Loucy (cell line): Measurements from ENCODE around the gene INTS13.
"Not testable (repeated sequence)": the region's sequence is repeated elsewhere in the genome, so short reads cannot be mapped to it uniquely, and the experiment has no call there.

Experiments
- H2AFZ ChIP-seq: fragments of 200-600 bp; sonication (generic); 2 replicates; pipeline ENCODE4 v1.6.0; 2016; ENCODE audit warnings: antibody characterized with exemption, mild to moderate bottlenecking, low read length, moderate library complexity
- H3F3A ChIP-seq: fragments of 200-600 bp; 2 replicates; pipeline ENCODE4 v1.6.0; 2016; ENCODE audit warnings: antibody characterized with exemption, low read depth, mild to moderate bottlenecking
- H3K27me3 ChIP-seq: fragments of 200-600 bp; sonication (generic); 2 replicates; pipeline ENCODE4 v1.6.1; 2014; ENCODE audit warnings: low read length, mild to moderate bottlenecking; ENCODE audit not compliant: insufficient read depth, poor library complexity, severe bottlenecking
- H3K36me3 ChIP-seq: fragments of 200-600 bp; sonication (generic); 2 replicates; pipeline ENCODE4 v1.6.1; 2016; ENCODE audit warnings: low read length; ENCODE audit not compliant: insufficient read depth
- H3K4me1 ChIP-seq: fragments of 200-600 bp; sonication (generic); 2 replicates; pipeline ENCODE4 v1.5.1; 2014; ENCODE audit warnings: low read length, mild to moderate bottlenecking; ENCODE audit not compliant: insufficient read depth, poor library complexity, severe bottlenecking
- H3K4me2 ChIP-seq: fragments of 200-600 bp; sonication (generic); 2 replicates; pipeline ENCODE4 v1.6.0; 2014; ENCODE audit warnings: antibody characterized with exemption, low read length, low read depth, mild to moderate bottlenecking; ENCODE audit not compliant: poor library complexity, severe bottlenecking
- H3K4me3 ChIP-seq: fragments of 200-600 bp; sonication (generic); 2 replicates; pipeline ENCODE4 v1.5.1; 2014; ENCODE audit warnings: low read length, mild to moderate bottlenecking, mixed read lengths; ENCODE audit not compliant: poor library complexity, severe bottlenecking
- H3K79me2 ChIP-seq: fragments of 200-600 bp; sonication (generic); 2 replicates; pipeline ENCODE4 v1.6.1; 2014; ENCODE audit warnings: low read length; ENCODE audit not compliant: insufficient read depth
- H3K9ac ChIP-seq: fragments of 200-600 bp; sonication (generic); 2 replicates; pipeline ENCODE4 v1.6.0; 2014; ENCODE audit warnings: mild to moderate bottlenecking, low read depth, low read length, moderate library complexity; ENCODE audit not compliant: poor library complexity, severe bottlenecking
- H3K9me2 ChIP-seq: fragments of 200-600 bp; sonication (generic); replicated peaks from 2 replicates; pipeline ENCODE4 v1.6.1; 2016; ENCODE audit warnings: low read depth, low read length, mixed read lengths
- H3K9me3 ChIP-seq: fragments of 200-600 bp; sonication (generic); 2 replicates; pipeline ENCODE4 v1.6.1; 2014; ENCODE audit warnings: mild to moderate bottlenecking, antibody characterized with exemption, low read length, low read depth; ENCODE audit not compliant: insufficient read depth
- H4K20me1 ChIP-seq: fragments of 200-600 bp; sonication (generic); 2 replicates; pipeline ENCODE4 v1.6.0; 2014; ENCODE audit warnings: antibody characterized with exemption, low read length, mild to moderate bottlenecking; ENCODE audit not compliant: insufficient read depth, poor library complexity, severe bottlenecking
- EZH2phosphoT487 ChIP-seq: fragments of 200-600 bp; IDR thresholded peaks from 2 replicates; pipeline ENCODE4 v1.6.1; 2018; ENCODE audit warnings: antibody characterized with exemption, mild to moderate bottlenecking, moderate library complexity, borderline replicate concordance
- TF ChIP-seq, protein P1 (sequence below): fragments of 200-600 bp; sonication (generic); conservative IDR thresholded peaks from 2 replicates; pipeline ENCODE4 v1.5.1; 2014; ENCODE audit warnings: mild to moderate bottlenecking, antibody characterized with exemption, low read length

INTS13 gene

DNA sequence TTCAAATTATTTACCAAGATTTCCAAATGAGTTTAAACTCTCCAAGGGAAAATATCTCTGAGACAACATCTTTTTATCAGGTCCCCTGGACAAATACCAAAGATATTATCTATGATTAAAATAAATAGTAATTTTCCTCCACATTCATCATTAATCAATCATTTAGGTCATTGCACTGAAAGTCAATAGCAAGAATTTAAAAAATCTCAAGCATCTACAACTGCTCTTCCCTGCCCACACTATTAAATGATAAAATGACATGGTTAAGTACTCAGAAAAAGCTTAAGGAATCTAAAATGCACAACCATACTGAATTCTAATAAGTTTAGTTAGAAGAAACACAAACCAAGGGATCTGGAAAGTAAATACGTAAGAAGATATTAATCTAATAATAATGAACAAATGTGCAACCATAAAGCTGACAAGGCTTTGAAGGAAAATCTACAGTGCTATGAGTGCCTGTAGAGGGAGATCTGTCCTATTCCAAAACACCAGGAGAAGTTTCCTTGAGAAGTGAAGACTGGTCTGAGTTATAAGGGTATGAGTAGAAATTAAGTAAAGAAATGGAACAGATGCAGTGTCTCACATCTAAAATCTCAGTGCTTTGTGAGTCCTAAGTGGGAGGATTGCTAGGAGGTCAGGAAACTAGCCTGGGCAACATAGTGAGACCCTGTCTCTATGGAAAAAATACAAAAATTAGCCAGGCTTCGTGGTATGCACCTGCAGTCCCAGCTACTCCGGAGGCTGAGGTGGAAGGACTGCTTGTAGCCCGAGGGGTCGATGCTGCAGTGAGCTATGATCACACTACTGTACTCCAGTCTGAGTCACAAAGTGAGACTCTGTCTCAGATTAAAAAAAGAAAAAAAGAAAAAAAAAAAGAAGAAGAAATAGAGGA, 19.2 kb downstream of the INTS13 start:
- Histone ChIP-seq H3K4me1 (no peaks in the 10 kb centered on the region), H3K4me3 (no peak overlapping the region), H3K79me2 (no peaks in the 10 kb centered on the region), H4K20me1 (no peaks in the 10 kb centered on the region), H3K27me3 (no peaks in the 10 kb centered on the region), H3K9me3 (no peaks in the 10 kb centered on the region), H3K9me2 (no peaks in the 10 kb centered on the region), H2AFZ (no peak overlapping the region), H3K36me3 (peaks cover 57% of the 10 kb centered on the region; the same call in 1 of the 2 replicates), H3F3A (peaks cover 3% of the 10 kb centered on the region; the same call in 1 of the 2 replicates), H3K4me2 (no peak overlapping the region), H3K9ac (no peak overlapping the region)
- TF ChIP-seq, protein P1, sequence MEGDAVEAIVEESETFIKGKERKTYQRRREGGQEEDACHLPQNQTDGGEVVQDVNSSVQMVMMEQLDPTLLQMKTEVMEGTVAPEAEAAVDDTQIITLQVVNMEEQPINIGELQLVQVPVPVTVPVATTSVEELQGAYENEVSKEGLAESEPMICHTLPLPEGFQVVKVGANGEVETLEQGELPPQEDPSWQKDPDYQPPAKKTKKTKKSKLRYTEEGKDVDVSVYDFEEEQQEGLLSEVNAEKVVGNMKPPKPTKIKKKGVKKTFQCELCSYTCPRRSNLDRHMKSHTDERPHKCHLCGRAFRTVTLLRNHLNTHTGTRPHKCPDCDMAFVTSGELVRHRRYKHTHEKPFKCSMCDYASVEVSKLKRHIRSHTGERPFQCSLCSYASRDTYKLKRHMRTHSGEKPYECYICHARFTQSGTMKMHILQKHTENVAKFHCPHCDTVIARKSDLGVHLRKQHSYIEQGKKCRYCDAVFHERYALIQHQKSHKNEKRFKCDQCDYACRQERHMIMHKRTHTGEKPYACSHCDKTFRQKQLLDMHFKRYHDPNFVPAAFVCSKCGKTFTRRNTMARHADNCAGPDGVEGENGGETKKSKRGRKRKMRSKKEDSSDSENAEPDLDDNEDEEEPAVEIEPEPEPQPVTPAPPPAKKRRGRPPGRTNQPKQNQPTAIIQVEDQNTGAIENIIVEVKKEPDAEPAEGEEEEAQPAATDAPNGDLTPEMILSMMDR, result no peak
- TF ChIP-seq EZH2phosphoT487, result no peak

DNA sequence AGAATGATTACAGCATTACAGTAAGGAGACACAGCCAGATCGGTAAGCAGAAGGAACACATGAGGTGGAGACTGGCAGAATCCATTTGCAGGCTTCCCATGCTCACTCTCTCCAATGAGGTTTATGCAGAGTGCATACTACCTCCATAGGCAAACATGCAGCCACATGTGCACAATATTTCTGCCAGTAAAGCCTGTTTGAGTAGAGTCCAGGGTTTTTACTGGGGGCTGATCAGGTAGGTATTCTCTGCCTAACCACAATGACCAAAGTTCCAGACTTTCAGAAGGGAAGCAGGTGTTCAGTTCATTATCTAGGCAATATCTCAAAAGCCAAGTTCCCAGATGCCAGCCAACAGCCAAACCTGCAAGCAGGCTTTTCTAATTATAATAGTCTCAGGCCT, 31.1 kb downstream of the INTS13 start:
- no peak for TF ChIP-seq EZH2phosphoT487
- TF ChIP-seq, protein P1, result no peak
- peaks cover 61% of the 10 kb centered on the region for H3K36me3 ChIP-seq
- H3K4me3 ChIP-seq, result peak overlapping the region; percentile 0
- H3K4me1 ChIP-seq, result peaks cover 21% of the 10 kb centered on the region
- peak overlapping the region; percentile 35 for H3K9ac ChIP-seq
- peaks cover 10% of the 10 kb centered on the region; the same call in 1 of the 2 replicates for H3F3A ChIP-seq
- H3K9me2 ChIP-seq, result no peaks in the 10 kb centered on the region
- no peaks in the 10 kb centered on the region for H3K79me2 ChIP-seq
- H4K20me1 ChIP-seq, result no peaks in the 10 kb centered on the region
- H3K4me2 ChIP-seq, result peak overlapping the region; percentile 37
- no peaks in the 10 kb centered on the region for H3K27me3 ChIP-seq
- no peak overlapping the region for H2AFZ ChIP-seq
- peaks cover 6% of the 10 kb centered on the region; the same call in 1 of the 2 replicates for H3K9me3 ChIP-seq

DNA sequence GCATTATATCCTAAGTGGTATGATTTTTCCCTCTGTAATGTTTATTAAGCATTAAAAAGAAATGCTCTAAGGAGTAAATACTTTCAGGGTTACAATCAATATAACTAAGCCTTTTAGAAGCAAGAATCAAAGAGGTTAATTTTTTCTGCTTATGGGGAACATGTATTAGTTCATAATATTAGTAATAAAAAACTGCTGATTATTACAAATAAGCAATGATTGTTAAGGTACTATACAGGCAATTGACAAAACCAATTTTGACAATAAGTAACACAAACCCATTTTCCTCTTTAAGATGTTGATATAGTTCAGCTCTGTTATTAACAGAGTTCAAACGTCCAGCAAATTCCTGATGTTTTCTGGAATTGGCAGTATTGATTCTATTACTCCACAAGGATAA, 31.8 kb downstream of the INTS13 start:
- Histone ChIP-seq H2AFZ (no peak overlapping the region), H3K79me2 (no peaks in the 10 kb centered on the region), H4K20me1 (no peaks in the 10 kb centered on the region), H3K27me3 (no peaks in the 10 kb centered on the region), H3K9ac (peak overlapping the region; percentile 35), H3K4me2 (peak overlapping the region; percentile 37), H3K36me3 (peaks cover 55% of the 10 kb centered on the region), H3F3A (peaks cover 10% of the 10 kb centered on the region; the same call in 1 of the 2 replicates), H3K4me1 (peaks cover 21% of the 10 kb centered on the region), H3K9me3 (peaks cover 6% of the 10 kb centered on the region; the same call in 1 of the 2 replicates), H3K4me3 (no peak overlapping the region), H3K9me2 (no peaks in the 10 kb centered on the region)
- TF ChIP-seq EZH2phosphoT487, result no peak
- TF ChIP-seq, protein P1, result no peak

DNA sequence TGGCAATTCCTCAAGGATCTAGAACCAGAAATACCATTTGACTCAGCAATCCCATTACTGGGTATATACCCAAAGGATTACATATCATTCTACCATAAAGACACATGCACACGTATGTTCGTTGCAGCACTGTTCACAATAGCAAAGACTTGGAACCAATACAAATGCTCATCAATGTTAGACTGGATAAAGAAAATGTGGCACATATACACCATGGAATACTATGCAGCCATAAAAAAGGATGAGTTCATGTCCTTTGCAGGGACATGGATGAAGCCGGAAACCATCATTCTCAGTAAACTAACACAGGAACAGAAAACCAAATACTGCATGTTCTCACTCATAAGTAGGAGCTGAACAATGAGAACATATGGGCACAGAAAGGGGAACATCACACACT, 34.4 kb downstream of the INTS13 start:
- not testable (repeated sequence) for H3K27me3 ChIP-seq, H3K9ac ChIP-seq, H3K9me2 ChIP-seq, H3K79me2 ChIP-seq, H3K4me2 ChIP-seq, H3K4me3 ChIP-seq, H3K9me3 ChIP-seq, H4K20me1 ChIP-seq, H2AFZ ChIP-seq
- H3F3A ChIP-seq, result peaks cover 10% of the 10 kb centered on the region; the same call in 1 of the 2 replicates
- H3K36me3 ChIP-seq, result peaks cover 46% of the 10 kb centered on the region
- H3K4me1 ChIP-seq, result peaks cover 21% of the 10 kb centered on the region
